Suprapubic skin (tissue), 4 donors: ENCODE data around the gene PAH.

Source experiments
- EP300 ChIP-seq: sonication (generic); formaldehyde crosslinking; IDR thresholded peaks from one replicate; pipeline ENCODE4 v1.6.1; 2017; ENCODE audit warnings: antibody characterized with exemption
- POLR2A ChIP-seq, 2 donors: fragments of 450-650 bp; IDR thresholded peaks; one replicate each; pipeline ENCODE4 v1.6.1; 2017; ENCODE audit warnings: antibody characterized with exemption in 2 of 2, mild to moderate bottlenecking in 2 of 2, moderate library complexity in 2 of 2
- POLR2AphosphoS5 ChIP-seq, 3 donors: sonication (generic); formaldehyde crosslinking; IDR thresholded peaks; one replicate each; pipeline ENCODE4 v1.6.1; 2017; ENCODE audit warnings: antibody characterized with exemption in 3 of 3
- TF ChIP-seq, protein P1 (sequence below), 2 donors: fragments of 200-600 bp in 1 of 2; fragments of 450-650 bp in 1 of 2; sonication (generic) in 1 of 2; IDR thresholded peaks; one replicate each; pipeline ENCODE4 v1.5.1; 2016 to 2019; ENCODE audit warnings: antibody characterized with exemption in 2 of 2, mild to moderate bottlenecking in 1 of 2, moderate library complexity in 1 of 2

DNA sequence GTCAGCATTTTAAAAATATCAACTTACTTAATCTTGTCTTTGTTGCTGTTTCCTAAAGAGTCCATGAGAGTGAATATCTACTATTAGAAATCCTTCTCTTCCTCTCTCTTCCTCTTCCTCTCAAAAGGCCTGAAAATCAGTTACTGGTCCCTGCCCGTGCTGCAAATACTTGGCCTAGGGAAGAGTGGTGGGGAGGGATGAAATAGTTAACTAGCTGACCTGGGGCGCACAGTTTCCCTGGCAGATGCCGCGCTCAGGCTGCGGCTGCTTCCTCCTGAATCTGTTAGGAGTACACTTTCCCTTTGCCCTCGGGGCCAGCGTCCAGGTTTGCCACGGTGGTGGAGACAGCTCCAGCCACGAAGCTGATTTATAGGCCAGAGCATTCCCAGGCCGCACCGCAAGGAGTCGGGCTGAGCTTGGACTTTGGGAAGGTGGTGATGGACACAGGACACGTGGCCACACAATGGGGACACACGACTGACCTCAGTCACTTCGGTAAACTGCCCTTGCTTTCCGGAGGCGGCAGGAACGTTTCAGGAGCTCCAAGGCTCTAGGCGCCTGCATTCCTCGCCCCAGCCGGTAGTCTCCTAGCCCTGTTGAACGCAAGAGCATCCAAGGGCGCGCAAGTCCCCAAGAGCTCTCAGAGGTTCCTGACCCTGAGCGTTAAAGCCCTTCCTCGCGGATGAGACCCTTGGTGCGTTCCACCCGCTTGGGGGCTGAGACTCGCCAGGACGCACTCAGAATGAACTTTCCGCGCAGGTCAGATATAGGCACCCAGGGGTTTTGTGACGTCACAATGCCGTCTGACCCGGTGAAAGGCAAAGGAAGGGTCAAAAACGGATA, 33.3 kb upstream of the PAH start:
- TF ChIP-seq POLR2A (IDR thresholded peaks at IDR 0.05) (no peak), EP300 (no peak), POLR2AphosphoS5 (IDR thresholded peaks at IDR 0.05) (no peak)
- TF ChIP-seq, protein P1, sequence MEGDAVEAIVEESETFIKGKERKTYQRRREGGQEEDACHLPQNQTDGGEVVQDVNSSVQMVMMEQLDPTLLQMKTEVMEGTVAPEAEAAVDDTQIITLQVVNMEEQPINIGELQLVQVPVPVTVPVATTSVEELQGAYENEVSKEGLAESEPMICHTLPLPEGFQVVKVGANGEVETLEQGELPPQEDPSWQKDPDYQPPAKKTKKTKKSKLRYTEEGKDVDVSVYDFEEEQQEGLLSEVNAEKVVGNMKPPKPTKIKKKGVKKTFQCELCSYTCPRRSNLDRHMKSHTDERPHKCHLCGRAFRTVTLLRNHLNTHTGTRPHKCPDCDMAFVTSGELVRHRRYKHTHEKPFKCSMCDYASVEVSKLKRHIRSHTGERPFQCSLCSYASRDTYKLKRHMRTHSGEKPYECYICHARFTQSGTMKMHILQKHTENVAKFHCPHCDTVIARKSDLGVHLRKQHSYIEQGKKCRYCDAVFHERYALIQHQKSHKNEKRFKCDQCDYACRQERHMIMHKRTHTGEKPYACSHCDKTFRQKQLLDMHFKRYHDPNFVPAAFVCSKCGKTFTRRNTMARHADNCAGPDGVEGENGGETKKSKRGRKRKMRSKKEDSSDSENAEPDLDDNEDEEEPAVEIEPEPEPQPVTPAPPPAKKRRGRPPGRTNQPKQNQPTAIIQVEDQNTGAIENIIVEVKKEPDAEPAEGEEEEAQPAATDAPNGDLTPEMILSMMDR (IDR thresholded peaks at IDR 0.05), result no peak
